Astrocyte (in vitro differentiated cells and primary cell): ENCODE results near the gene PLAAT2.

Source experiments
- EZH2 ChIP-seq: IDR thresholded peaks from 2 replicates; pipeline ENCODE4 v1.6.1; 2012; ENCODE audit warnings: mild to moderate bottlenecking, low read length, inconsistent platforms; ENCODE audit not compliant: insufficient read depth
- TF ChIP-seq, protein P1 (sequence below): IDR thresholded peaks from 2 replicates; pipeline ENCODE4 v1.5.1; 2011; ENCODE audit warnings: low read depth, mild to moderate bottlenecking, inconsistent platforms, low read length, moderate library complexity; ENCODE audit not compliant: insufficient read depth

- TF ChIP-seq, protein P1, sequence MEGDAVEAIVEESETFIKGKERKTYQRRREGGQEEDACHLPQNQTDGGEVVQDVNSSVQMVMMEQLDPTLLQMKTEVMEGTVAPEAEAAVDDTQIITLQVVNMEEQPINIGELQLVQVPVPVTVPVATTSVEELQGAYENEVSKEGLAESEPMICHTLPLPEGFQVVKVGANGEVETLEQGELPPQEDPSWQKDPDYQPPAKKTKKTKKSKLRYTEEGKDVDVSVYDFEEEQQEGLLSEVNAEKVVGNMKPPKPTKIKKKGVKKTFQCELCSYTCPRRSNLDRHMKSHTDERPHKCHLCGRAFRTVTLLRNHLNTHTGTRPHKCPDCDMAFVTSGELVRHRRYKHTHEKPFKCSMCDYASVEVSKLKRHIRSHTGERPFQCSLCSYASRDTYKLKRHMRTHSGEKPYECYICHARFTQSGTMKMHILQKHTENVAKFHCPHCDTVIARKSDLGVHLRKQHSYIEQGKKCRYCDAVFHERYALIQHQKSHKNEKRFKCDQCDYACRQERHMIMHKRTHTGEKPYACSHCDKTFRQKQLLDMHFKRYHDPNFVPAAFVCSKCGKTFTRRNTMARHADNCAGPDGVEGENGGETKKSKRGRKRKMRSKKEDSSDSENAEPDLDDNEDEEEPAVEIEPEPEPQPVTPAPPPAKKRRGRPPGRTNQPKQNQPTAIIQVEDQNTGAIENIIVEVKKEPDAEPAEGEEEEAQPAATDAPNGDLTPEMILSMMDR: no peak
- no peak for TF ChIP-seq EZH2
These were observed 25.8 kb upstream of the PLAAT2 start for GRCh38 chr11:63589000-63589399.
